ENCODE results near the gene RNF151. TPM values are rescaled to one million over a fixed set of nuclear protein-coding genes. Genes with fewer than 3 reads are reported as not detected.

Gene RNF151
- total and polyA plus RNA-seq, 2 donors (not counting 1 experiment from before 2014, with no cell fraction given), result not detected

DNA sequence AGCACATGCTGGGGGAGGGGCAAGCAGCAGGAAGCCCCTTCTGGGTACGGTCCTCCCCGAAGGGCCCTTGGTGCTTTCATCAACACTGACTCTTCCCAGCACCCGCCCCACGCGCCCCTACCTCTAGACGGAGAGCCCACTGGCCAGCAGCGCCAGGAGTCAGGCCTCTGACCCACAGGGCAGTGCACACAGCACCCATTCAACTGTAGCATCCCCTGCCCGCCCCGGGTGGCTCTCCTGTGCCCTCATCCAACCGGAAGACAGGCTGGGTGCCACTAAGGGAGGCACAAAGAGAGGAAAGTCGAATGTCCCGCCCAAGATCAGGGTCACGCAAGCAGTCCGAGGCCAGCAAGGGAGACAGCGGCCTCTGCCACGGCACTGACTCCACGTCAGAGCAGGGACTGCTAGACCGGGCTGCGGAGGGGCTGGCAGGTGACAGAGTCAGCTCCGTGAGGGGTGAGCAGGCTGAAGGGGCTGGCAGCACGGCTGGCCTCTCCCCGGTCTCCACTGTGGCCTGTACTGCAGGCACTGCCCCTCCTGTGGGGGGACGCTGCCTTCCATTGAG lies 33.5 kb upstream of the RNF151 start:
- Histone ChIP-seq H3K9ac (ENCODE audit: insufficient read depth, low read length) (no peak overlapping the region), H3K36me3 (ENCODE audit: control insufficient read depth, insufficient read depth, low read length) (no peaks in the 10 kb centered on the region), H3K4me3 (replicated peaks in 1 of 4; ENCODE audit: control extremely low read depth in 1 of 4, insufficient read depth in 1 of 4, low read depth in 3 of 4, low read length in 4 of 4) (no peak overlapping the region), H2AFZ (ENCODE audit: low read length) (no peak overlapping the region), H3K27ac (ENCODE audit: insufficient read depth, low read length) (no peak overlapping the region), H3K9me3 (ENCODE audit: control insufficient read depth, insufficient read depth, low read depth, low read length) (no peaks in the 10 kb centered on the region), H4K20me1 (ENCODE audit: control insufficient read depth, extremely low read depth, insufficient read depth, low read length) (no peaks in the 10 kb centered on the region), H3K4me1 (ENCODE audit: control insufficient read depth, extremely low read depth, insufficient read depth, low read length) (no peaks in the 10 kb centered on the region), H3K4me2 (ENCODE audit: extremely low read depth, insufficient read depth, low read length) (no peak overlapping the region), H3K27me3 (ENCODE audit: control insufficient read depth, insufficient read depth, low read length) (no peaks in the 10 kb centered on the region), H3K79me2 (ENCODE audit: control insufficient read depth, insufficient read depth, low read length) (no peaks in the 10 kb centered on the region)
- no peak for DNase-seq (ENCODE audit: low read depth in 2 of 2)
- TF ChIP-seq, protein P1, sequence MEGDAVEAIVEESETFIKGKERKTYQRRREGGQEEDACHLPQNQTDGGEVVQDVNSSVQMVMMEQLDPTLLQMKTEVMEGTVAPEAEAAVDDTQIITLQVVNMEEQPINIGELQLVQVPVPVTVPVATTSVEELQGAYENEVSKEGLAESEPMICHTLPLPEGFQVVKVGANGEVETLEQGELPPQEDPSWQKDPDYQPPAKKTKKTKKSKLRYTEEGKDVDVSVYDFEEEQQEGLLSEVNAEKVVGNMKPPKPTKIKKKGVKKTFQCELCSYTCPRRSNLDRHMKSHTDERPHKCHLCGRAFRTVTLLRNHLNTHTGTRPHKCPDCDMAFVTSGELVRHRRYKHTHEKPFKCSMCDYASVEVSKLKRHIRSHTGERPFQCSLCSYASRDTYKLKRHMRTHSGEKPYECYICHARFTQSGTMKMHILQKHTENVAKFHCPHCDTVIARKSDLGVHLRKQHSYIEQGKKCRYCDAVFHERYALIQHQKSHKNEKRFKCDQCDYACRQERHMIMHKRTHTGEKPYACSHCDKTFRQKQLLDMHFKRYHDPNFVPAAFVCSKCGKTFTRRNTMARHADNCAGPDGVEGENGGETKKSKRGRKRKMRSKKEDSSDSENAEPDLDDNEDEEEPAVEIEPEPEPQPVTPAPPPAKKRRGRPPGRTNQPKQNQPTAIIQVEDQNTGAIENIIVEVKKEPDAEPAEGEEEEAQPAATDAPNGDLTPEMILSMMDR (conservative IDR thresholded peaks at IDR 0.05 in 1 of 2, IDR thresholded peaks at IDR 0.05 in 1 of 2; ENCODE audit: low read depth in 1 of 2, low read length in 2 of 2), result no peak
- no peak for TF ChIP-seq EZH2 (IDR thresholded peaks at IDR 0.05; ENCODE audit: low read length, missing control alignments)

DNA sequence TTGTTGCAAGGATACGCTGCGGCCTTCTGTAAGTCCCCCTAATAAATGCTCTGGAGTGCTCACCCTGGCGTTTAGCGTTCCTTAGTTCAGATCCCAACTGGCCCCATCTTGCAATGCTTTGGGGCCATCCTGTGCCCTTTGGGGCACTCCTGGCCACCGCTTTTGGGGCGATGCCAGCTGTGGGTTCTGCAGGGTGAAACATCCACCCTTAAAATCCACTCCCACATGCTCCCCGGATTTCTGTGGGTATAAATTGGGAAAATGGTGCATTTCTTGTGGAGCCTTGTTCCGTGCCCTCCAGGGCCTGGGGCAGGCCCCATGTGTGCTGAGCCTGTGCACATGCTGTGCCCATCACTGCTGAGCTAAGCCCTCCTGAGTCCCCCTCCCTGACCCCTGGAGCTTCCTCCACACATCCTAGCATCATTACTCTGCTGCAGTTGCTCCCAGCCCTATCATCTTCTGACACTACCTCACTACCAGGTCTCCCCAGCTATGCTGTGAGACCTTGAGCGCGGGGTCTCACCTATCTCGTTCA lies 29.6 kb upstream of the RNF151 start:
- peaks cover 8% of the 10 kb centered on the region for H3K36me3 ChIP-seq (ENCODE audit: control insufficient read depth, insufficient read depth, low read length)
- H3K4me1 ChIP-seq (ENCODE audit: control insufficient read depth, extremely low read depth, insufficient read depth, low read length), result peaks cover 2% of the 10 kb centered on the region
- TF ChIP-seq, protein P1 (conservative IDR thresholded peaks at IDR 0.05 in 1 of 2, IDR thresholded peaks at IDR 0.05 in 1 of 2; ENCODE audit: low read depth in 1 of 2, low read length in 2 of 2), result no peak
- no peak for TF ChIP-seq EZH2 (IDR thresholded peaks at IDR 0.05; ENCODE audit: low read length, missing control alignments)
- no peak overlapping the region for H3K4me3 ChIP-seq (replicated peaks in 1 of 4; ENCODE audit: control extremely low read depth in 1 of 4, insufficient read depth in 1 of 4, low read depth in 3 of 4, low read length in 4 of 4)
- H3K27ac ChIP-seq (ENCODE audit: insufficient read depth, low read length), result no peak overlapping the region
- H3K9me3 ChIP-seq (ENCODE audit: control insufficient read depth, insufficient read depth, low read depth, low read length), result no peaks in the 10 kb centered on the region
- DNase-seq (ENCODE audit: low read depth in 2 of 2), result no peak
- H3K27me3 ChIP-seq (ENCODE audit: control insufficient read depth, insufficient read depth, low read length), result no peaks in the 10 kb centered on the region
- H3K9ac ChIP-seq (ENCODE audit: insufficient read depth, low read length), result no peak overlapping the region
- H3K4me2 ChIP-seq (ENCODE audit: extremely low read depth, insufficient read depth, low read length), result no peak overlapping the region
- H4K20me1 ChIP-seq (ENCODE audit: control insufficient read depth, extremely low read depth, insufficient read depth, low read length), result no peaks in the 10 kb centered on the region
- H2AFZ ChIP-seq (ENCODE audit: low read length), result no peak overlapping the region
- no peaks in the 10 kb centered on the region for H3K79me2 ChIP-seq (ENCODE audit: control insufficient read depth, insufficient read depth, low read length)

DNA sequence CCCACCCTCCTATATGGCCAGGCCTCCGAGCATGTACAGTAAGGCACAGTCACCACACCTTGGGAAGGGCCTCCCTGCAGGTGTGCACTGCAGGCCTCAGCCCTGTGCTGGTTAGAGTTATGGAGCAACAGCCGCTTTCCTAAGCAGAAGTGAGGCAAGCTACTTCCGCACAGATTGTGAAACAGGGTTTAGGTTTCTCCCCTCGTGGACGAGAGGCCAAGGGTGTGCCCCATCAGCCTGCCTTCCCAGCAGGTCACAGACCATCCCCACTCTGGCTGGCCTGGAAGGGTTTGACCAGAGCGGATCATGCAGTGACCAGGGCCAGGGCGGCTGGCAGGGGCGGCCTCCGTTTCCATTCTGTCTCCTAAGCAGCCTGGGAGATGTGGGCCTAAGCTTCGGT lies 28.3 kb upstream of the RNF151 start:
- no peaks in the 10 kb centered on the region for H3K79me2 ChIP-seq (ENCODE audit: control insufficient read depth, insufficient read depth, low read length)
- H3K27ac ChIP-seq (ENCODE audit: insufficient read depth, low read length), result no peak overlapping the region
- no peaks in the 10 kb centered on the region for H3K27me3 ChIP-seq (ENCODE audit: control insufficient read depth, insufficient read depth, low read length)
- H3K9ac ChIP-seq (ENCODE audit: insufficient read depth, low read length), result no peak overlapping the region
- H3K4me3 ChIP-seq (replicated peaks in 1 of 4; ENCODE audit: control extremely low read depth in 1 of 4, insufficient read depth in 1 of 4, low read depth in 3 of 4, low read length in 4 of 4), result no peak overlapping the region
- no peak for DNase-seq (ENCODE audit: low read depth in 2 of 2)
- H3K4me2 ChIP-seq (ENCODE audit: extremely low read depth, insufficient read depth, low read length), result no peak overlapping the region
- H3K9me3 ChIP-seq (ENCODE audit: control insufficient read depth, insufficient read depth, low read depth, low read length), result no peaks in the 10 kb centered on the region
- H4K20me1 ChIP-seq (ENCODE audit: control insufficient read depth, extremely low read depth, insufficient read depth, low read length), result no peaks in the 10 kb centered on the region
- no peak for TF ChIP-seq EZH2 (IDR thresholded peaks at IDR 0.05; ENCODE audit: low read length, missing control alignments)
- TF ChIP-seq, protein P1 (conservative IDR thresholded peaks at IDR 0.05 in 1 of 2, IDR thresholded peaks at IDR 0.05 in 1 of 2; ENCODE audit: low read depth in 1 of 2, low read length in 2 of 2), result no peak
- H2AFZ ChIP-seq (ENCODE audit: low read length), result no peak overlapping the region
- peaks cover 7% of the 10 kb centered on the region for H3K4me1 ChIP-seq (ENCODE audit: control insufficient read depth, extremely low read depth, insufficient read depth, low read length)
- peaks cover 8% of the 10 kb centered on the region for H3K36me3 ChIP-seq (ENCODE audit: control insufficient read depth, insufficient read depth, low read length)
